Stimulated activated naive CD4-positive, alpha-beta T cell treated with Interleukin-2 at 50 U/mL for 16 hours (primary cell): ENCODE measurements around the gene RCAN1.

Experiments
- DNase-seq: peaks from one replicate; lab custom pipeline; 2025; lab: John Stamatoyannopoulos, UW

The RCAN1 gene

GRCh38 chr21:34598931-34599400, 15.9 kb downstream of the RCAN1 start:
- DNase-seq = no peak

DNA sequence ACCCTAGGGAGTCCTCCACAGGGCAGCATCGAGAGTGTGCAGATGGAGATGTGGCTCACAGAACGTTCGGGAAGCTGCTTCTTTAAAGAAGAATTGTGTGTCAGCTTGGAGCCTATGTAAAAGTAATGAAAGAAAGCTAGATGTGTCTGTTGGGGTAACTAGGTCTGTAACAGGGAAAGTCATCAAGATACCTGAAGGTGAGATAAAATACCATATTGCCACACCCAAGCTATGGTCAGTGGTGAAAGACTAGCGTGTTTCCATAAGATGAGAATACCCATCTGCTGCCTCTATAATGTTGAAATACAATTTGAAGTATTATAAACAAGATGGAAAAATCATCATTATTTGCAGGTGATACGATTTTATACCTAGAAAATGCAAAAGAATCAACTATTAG, 17.5 kb downstream of the RCAN1 start:
- DNase-seq = no peak

GRCh38 chr21:34596561-34597271, 18.2 kb downstream of the RCAN1 start:
- no peak for DNase-seq

DNA sequence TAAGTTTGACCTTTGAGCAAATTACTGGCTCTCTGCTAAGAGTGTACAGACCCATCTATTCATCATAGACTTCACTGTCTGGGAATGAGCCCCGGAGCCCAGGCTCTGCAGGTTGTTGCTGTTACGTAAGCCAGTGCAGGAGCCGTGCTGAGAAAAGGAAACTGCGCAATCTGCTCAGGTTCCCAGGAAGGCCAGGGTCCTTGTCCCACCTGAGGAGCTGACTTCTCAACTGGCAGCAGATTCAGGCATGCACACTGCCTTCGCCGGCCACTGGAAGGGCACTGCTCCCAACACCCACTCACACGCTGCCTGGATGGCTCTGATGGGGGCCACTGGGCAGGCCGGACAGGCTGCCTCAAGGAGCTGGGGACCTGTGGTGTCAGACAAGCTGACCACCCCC, 19.5 kb downstream of the RCAN1 start:
- DNase-seq = no peak

- no peak for DNase-seq
These were observed 20.2 kb downstream of the RCAN1 start for GRCh38 chr21:34594566-34595234.

DNA sequence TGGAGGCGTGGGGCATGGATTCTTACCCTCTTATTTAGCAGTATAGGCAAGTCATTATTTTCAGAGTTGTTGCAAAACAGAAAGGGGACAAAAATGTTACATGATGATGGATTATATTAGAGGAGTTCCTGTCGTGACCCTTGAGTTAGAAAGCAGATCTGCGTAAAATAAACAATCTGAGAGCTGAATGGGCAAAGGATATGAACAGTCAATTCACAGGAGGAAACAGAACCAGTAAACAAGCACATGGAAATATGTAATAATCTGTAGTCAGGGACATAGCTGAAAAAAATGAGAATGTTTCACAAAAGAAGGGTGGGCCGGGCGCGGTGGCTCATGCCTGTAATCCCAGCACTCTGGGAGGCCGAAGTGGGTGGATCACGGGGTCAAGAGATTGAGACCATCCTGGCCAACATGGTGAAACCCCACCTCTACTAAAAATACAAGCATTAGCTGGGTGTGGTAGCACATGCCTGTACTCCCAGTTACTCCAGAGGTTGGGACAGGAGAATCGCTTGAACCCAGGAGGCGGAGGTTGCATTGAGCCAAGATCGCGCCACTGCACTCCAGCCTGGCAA, 20.9 kb downstream of the RCAN1 start:
- no peak for DNase-seq

DNA sequence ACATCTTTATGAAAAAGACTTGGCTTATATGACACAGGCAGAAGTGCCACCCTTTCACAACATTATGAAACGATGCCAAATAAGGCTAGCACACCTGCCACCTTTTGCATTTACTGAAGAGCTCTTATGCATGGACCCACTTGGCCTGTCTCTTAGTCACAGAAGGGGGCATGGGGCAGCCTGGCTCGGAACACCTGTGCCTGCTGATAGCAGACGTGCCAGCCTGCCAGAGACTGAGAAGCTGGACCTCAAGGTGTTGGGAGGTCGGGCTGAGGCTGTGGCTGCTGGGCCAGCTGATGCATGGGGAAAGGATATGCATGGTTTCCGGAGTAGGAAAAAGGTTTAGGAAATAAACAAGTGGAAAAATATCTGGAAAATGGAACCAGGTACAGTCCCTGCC, 21.5 kb downstream of the RCAN1 start:
- DNase-seq = no peak

DNA sequence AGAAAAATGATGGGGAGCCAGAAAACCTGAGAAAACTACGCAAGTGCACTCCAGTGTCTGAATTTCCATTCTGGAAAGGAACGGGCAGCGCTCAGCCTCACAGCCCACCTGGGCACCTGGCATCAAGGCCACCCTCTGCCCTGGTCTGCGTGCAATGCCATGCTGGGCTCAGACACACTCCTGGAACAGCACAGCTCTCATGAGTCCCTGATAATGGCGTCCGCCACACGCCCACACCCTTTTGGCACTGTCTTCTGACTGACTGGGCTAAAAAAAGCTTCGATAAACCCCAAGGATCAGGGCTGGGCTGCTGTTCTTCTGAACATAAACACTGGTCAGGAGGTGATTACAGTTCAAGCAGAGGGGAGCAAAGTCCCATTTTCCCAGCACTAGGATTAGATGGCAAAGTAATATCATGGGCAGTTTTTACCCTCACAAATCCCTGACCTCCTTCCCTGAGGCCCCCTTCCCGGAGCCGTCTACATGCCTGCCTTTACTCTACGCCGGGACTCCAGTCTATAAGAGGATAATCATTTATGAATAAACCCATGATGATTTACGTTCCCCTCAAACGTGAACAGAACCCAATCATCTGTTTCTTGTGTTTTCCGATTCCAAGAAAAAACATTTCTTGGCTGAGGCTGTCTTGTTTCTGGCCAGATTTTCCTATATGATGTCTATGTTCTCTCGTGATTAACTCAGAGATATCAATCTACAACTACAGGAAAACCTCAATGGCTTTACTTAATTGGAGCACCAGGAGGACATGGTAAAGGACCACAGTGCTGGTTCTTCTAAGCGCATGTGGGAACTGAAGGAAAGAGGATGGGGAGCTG, 22.6 kb downstream of the RCAN1 start:
- DNase-seq = no peak

DNA sequence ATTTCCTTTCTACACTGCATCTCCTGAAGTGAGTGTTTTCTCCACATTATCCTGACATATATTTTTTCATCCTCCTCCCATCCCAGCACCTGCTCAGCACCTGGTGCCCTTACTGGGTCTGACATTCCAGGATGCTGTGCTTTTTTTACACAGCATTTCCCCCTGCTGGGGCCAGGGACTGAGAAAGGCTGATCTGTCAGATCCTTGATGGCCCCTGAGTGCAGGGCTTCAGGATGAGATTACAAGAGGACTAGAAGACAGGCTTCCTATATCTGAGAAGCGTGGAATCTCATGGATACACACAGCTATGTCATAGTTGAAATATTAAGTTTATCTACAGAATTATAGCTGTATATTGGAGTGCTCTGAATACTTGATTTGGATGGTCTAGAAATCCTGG, 24.4 kb downstream of the RCAN1 start:
- DNase-seq = no peak

- DNase-seq = no peak
These were observed 25.2 kb downstream of the RCAN1 start for GRCh38 chr21:34589511-34590282.

DNA sequence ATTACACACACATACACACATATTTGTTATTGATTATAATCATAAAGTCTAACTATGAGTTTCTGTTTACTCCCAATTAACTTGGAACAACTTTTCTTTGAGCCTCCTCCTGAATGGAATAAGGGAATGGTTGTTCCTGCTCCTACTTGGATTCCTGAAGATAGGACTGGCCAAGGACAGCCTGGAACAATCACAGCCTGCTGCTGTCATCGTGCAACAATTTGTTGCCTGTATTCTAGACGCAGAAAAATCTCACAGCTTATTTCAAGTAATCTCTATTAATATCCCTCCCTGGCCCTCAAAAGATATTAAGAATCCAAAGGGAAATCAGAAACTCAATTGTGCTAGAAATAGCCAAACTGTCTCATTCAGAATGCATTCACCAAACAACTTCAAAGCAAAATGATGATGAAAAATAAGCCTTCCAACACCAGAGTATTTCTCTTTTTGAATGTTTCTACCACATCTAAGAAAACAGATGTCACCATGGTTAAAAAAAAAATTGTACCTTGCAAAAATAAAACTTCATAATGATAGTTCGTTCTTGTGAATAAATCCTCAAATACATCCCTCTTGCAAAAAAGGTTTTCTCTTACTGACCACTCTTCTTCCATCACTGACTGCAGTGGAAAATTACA, 30.9 kb downstream of the RCAN1 start:
- no peak for DNase-seq

DNA sequence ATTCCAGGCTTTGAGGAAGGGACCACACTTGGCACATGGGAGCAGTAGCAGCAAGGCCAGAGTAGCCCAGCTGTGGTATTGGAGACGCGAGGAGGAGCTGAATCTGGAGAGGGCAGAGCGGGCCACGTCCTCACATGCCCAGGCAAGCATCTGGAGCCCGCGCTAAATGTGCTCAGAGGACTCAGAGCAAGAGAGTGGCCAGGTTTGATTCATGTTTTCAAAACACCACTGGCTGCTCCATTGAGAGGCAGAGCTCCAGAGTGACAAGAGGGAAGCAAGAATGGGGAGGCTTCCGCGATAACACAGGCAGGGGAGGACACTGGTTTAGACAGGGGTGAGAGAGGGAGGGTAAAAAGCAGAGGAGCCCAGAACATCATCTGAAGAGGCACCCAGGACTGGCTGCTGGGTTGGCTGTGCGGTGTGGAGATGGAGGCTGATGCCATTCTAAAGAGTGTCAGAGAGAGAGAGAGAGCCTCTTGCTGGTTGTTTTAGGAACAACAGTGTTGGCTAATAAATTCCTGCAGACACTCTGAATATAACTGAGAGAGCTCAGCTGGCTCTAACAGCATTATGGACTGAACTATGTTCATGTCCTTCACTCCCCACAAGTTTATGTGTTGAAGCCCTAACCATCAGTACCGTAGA, 32.3 kb downstream of the RCAN1 start:
- no peak for DNase-seq

DNA sequence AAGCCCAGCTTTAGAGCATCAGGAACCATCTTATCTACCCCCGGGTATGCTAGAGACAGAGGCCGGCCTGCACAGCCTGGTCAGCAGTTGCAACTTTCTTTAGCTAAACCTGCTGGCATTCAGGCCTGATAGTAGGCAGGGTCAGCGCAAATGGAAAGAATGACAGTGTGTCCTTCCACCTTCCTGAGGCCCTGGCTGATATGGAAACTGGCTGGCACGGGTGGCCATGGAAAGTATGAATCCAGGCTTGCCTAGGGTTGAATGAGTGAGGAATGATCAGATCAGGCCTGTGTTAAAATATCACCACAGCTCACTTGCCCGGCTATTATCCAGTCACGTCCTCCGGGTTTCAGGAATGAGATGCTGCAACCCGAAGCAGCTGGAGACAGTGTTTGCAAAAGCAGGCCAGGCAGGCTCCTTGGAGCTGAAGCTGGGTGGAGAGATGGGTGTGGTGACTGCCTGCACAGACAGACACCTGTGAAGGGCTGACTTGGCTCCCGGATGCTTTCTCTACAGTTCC, 34.7 kb downstream of the RCAN1 start:
- no peak for DNase-seq

- no peak for DNase-seq
These were observed 35.5 kb downstream of the RCAN1 start for GRCh38 chr21:34579411-34579810.

- DNase-seq = no peak
These were observed 38.8 kb downstream of the RCAN1 start for GRCh38 chr21:34576041-34576511.

GRCh38 chr21:34574601-34575529, 40.0 kb downstream of the RCAN1 start:
- DNase-seq = no peak

DNA sequence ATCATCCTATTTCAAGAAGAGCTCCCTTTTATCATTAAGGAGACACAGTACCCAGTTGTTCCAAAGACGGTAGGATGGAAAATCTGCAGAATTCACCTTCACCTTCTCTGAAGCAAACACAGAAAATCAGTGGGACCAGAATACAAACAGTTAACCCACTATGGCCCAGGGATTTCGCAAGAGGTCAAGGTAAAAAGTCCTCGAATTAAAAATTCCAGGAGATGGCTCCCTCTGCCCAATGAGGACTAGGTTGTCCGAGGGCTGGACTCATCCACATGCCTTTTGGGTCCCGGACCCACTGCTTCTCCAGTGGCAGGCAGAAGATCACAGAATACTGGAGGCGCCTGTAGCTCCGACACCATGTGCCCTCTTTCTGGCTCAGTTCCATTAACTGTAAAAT, 42.9 kb downstream of the RCAN1 start:
- no peak for DNase-seq

GRCh38 chr21:34570313-34570712, 44.6 kb downstream of the RCAN1 start:
- DNase-seq = no peak

DNA sequence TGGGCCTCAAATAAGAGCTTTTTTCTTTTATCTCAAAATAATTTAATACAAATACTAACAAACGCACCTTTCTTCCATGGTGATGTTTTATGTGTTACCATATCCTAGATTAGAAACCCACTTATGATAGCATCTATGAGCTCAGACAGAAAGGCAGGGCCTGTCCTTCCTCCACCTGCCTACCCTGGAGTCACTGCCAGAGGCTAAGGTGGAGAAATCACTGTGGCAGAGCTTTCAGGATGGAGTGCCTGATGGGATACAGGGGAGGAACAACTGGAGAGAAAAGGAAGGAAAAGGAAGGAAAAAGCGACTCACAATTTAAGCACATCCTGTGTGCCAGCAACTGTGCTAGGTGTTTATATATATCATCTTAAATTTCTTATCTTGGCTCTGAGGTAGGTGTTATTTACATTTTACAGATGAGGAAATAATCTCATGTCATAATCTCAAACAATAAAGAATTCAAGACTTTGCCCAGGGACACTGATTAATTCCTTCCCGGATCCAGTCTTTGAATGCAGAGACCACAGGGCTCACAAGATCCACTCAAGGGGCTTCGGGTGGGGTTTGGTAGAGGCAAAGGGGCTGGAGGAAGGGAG, 45.4 kb downstream of the RCAN1 start:
- DNase-seq = no peak
